ENCODE results near the gene CBLL1.

GRCh38 chr7:107810626-107811025 is 66.7 kb downstream of the CBLL1 start:
- TF ChIP-seq CTCF (CRISPR knock-in tag; IDR thresholded peaks at IDR 0.05) (no peak), ZNF562 (CRISPR knock-in tag; IDR thresholded peaks at IDR 0.05; ENCODE audit: borderline replicate concordance) (no peak), POLR2AphosphoS5 (IDR thresholded peaks at IDR 0.05; ENCODE audit: low read depth, low read length) (no peak), ZBTB38 (CRISPR knock-in tag; IDR thresholded peaks at IDR 0.05) (no peak), JUNB (CRISPR knock-in tag; IDR thresholded peaks at IDR 0.05; ENCODE audit: borderline replicate concordance) (no peak)

All from HepG2 (cell line).